GM12878 (cell line): ENCODE measurements around the gene EIF2B4. TPM values are rescaled to one million over a fixed set of nuclear protein-coding genes. Genes with fewer than 3 reads are reported as not detected.

Experiments
- ATAC-seq: fragments of 200-7000 bp; cut with Tn5 transposase; 3 replicates; pipeline ENCODE4 v1.9.1; 2020; ENCODE audit warnings: mild to moderate bottlenecking, moderate library complexity
- BruUV-seq: library from RNA; stranded (reverse); fragments of 400-500 nt; replicated peaks from 2 replicates; lab custom pipeline; 2021; lab: Mats Ljungman, UMichigan
- CTCF ChIA-PET: fragments of 300-600 bp; sonication (Branson Sonifier 250); formaldehyde crosslinking; extraction: SDS; loops from one replicate; lab custom pipeline; 2021; ENCODE audit warnings: inconsistent platforms; lab: Yijun Ruan, JAX
- POLR2A ChIA-PET: fragments of 350-600 bp; formaldehyde crosslinking; extraction: SDS; loops from one replicate; lab custom pipeline; 2021; ENCODE audit warnings: inconsistent platforms; lab: Charles Lee
- RAD21 ChIA-PET: fragments of 300-600 bp; sonication (Branson Sonifier 250); formaldehyde crosslinking; loops from one replicate; lab custom pipeline; 2023; ENCODE audit warnings: antibody characterized with exemption; ENCODE audit not compliant: unreplicated experiment; lab: Charles Lee
- SMC1A ChIA-PET: fragments of 300-600 bp; sonication (Branson Sonifier 250); formaldehyde crosslinking; loops from one replicate; lab custom pipeline; 2023; ENCODE audit not compliant: unreplicated experiment, uncharacterized antibody; lab: Charles Lee
- DNase-seq: peaks from one replicate; pipeline ENCODE4 v3.0.0-alpha.2; 2011; ENCODE audit warnings: low read depth, low spot score
- FAIRE-seq: peaks from 3 replicates; lab custom pipeline; 2011; peaks lifted over from hg19 to GRCh38; lab: Jason Lieb, UNC
- H2AFZ ChIP-seq: 2 replicates; pipeline ENCODE4 v1.6.0; 2011; ENCODE audit warnings: low read depth, low read length, control low read depth; ENCODE audit not compliant: control insufficient read depth
- H3K27ac ChIP-seq: 2 replicates; pipeline ENCODE4 v1.5.1; 2011; ENCODE audit warnings: control low read depth; ENCODE audit not compliant: control insufficient read depth, insufficient read depth
- H3K27me3 ChIP-seq, 2 experiments: replicated peaks in 1 of 2; 2 replicates each; pipeline versions ENCODE4 v1.6.0 to v1.6.1; 2011; ENCODE audit warnings: low read length in 1 of 2; ENCODE audit not compliant: control insufficient read depth in 2 of 2, insufficient read depth in 2 of 2
- H3K36me3 ChIP-seq, 2 experiments: 2 replicates each; pipeline ENCODE4 v1.5.1; 2011; ENCODE audit warnings: low read length in 1 of 2; ENCODE audit not compliant: control insufficient read depth in 2 of 2, insufficient read depth in 2 of 2
- H3K4me1 ChIP-seq: 2 replicates; pipeline ENCODE4 v1.6.1; 2011; ENCODE audit warnings: mild to moderate bottlenecking, low read length, moderate library complexity, mixed read lengths; ENCODE audit not compliant: control insufficient read depth, insufficient read depth
- H3K4me2 ChIP-seq: 2 replicates; pipeline ENCODE4 v1.6.0; 2011; ENCODE audit warnings: control low read depth; ENCODE audit not compliant: control insufficient read depth, insufficient read depth
- H3K4me3 ChIP-seq: fragments of 200-600 bp; sonication (generic); 2 replicates; pipeline ENCODE4 v1.5.1; 2016
- H3K79me2 ChIP-seq: 2 replicates; pipeline ENCODE4 v1.6.0; 2011; ENCODE audit warnings: low read length; ENCODE audit not compliant: control insufficient read depth, insufficient read depth
- H3K9ac ChIP-seq: 2 replicates; pipeline ENCODE4 v1.8.0; 2011; ENCODE audit warnings: low read length, control low read depth, mixed read lengths; ENCODE audit not compliant: control insufficient read depth, insufficient read depth
- H3K9me3 ChIP-seq: replicated peaks from 3 replicates; pipeline ENCODE4 v1.5.1; 2011; ENCODE audit warnings: mild to moderate bottlenecking, low read length; ENCODE audit not compliant: control insufficient read depth, insufficient read depth
- H4K20me1 ChIP-seq: 2 replicates; pipeline ENCODE4 v1.6.0; 2011; ENCODE audit not compliant: control insufficient read depth, insufficient read depth
- EP300 ChIP-seq, 2 experiments: fragments of 150-350 bp in 1 of 2; IDR thresholded peaks; 2 replicates each; pipeline ENCODE4 v1.6.1; 2011 to 2012; ENCODE audit warnings: low read depth in 2 of 2, low read length in 2 of 2, borderline replicate concordance in 1 of 2, improper control_type of control experiment in 1 of 2, inconsistent platforms in 1 of 2; ENCODE audit not compliant: control insufficient read depth in 1 of 2
- FOXM1 ChIP-seq: IDR thresholded peaks from 2 replicates; pipeline ENCODE4 v1.6.1; 2012; ENCODE audit warnings: low read depth, mild to moderate bottlenecking, inconsistent platforms, low read length, moderate library complexity
- KAT2A ChIP-seq: conservative IDR thresholded peaks from 2 replicates; pipeline ENCODE4 v1.6.1; 2011; ENCODE audit warnings: low read depth, low read length; ENCODE audit not compliant: control insufficient read depth
- POU2F2 ChIP-seq: IDR thresholded peaks from 3 replicates; pipeline ENCODE4 v1.6.1; 2011; ENCODE audit warnings: low read depth, mild to moderate bottlenecking, low read length, borderline replicate concordance
- RCOR1 ChIP-seq: conservative IDR thresholded peaks from 2 replicates; pipeline ENCODE4 v1.6.1; 2012; ENCODE audit warnings: low read depth, low read length, improper control_type of control experiment
- REST ChIP-seq: IDR thresholded peaks from 2 replicates; pipeline ENCODE4 v1.6.1; 2012; ENCODE audit warnings: mild to moderate bottlenecking, low read depth, low read length
- SIN3A ChIP-seq: IDR thresholded peaks from 2 replicates; pipeline ENCODE4 v1.6.1; 2012; ENCODE audit warnings: low read depth, low read length, improper control_type of control experiment
- SPI1 ChIP-seq: IDR thresholded peaks from 2 replicates; pipeline ENCODE4 v1.6.1; 2011; ENCODE audit warnings: low read depth, mild to moderate bottlenecking, low read length, moderate library complexity, borderline replicate concordance; ENCODE audit not compliant: insufficient read depth
- WRNIP1 ChIP-seq: IDR thresholded peaks from 2 replicates; pipeline ENCODE4 v1.6.1; 2011; ENCODE audit warnings: low read depth, low read length, improper control_type of control experiment, borderline replicate concordance
- ZNF217 ChIP-seq: fragments of 450-650 bp; IDR thresholded peaks from 2 replicates; pipeline ENCODE4 v1.6.1; 2017; ENCODE audit warnings: antibody characterized with exemption, mild to moderate bottlenecking
- ZNF592 ChIP-seq: fragments of 450-650 bp; IDR thresholded peaks from 2 replicates; pipeline ENCODE4 v1.6.1; 2017; ENCODE audit warnings: mild to moderate bottlenecking, moderate library complexity
- WGBS: methylation state at CpG from one replicate; pipeline ENCODE4 v1.1.6; 2016; ENCODE audit warnings: low lambda C conversion rate; ENCODE audit not compliant: insufficient replicate concordance, insufficient coverage; ENCODE audit errors: missing lambda C conversion rate; 5-methylcytosine and 5-hydroxymethylcytosine counted together
- in situ Hi-C: fragments of 300-500 bp; cut with MboI; formaldehyde crosslinking; loops from 9 replicates; pipeline ENCODE4 v1.14.3; 2018; ENCODE audit warnings: mixed read lengths
- intact Hi-C: fragments of 100-400 bp; cut with micrococcal nuclease; formaldehyde crosslinking; loops from one replicate; pipeline ENCODE4 v1.14.2; 2022; ENCODE audit not compliant: unreplicated experiment
- polyA plus RNA-seq, 11 experiments: library from polyadenylated mRNA; depleted of rRNA in 4 of 11; unstranded in 6 of 11; stranded (reverse) in 5 of 11; fragments of >200 nt; fragmentation: Nextera tagmentation in 4 of 11; fragmentation: Illumina TruSeq in 1 of 11; extraction: Ambion mirVana in 4 of 11; extraction: Trizol in 1 of 11; gene quantifications; 1 replicate in 1 of 11; 2 replicates in 10 of 11; pipeline versions ENCODE4 v1.2.1 to v1.2.3, GENCODE V29; 2011 to 2016; ENCODE audit warnings: inconsistent platforms in 2 of 11, missing spikeins in 2 of 11, low read depth in 1 of 11
- total RNA-seq, 4 experiments: library from RNA; depleted of rRNA in 3 of 4; stranded (reverse); fragments of >200 nt in 3 of 4; fragmentation: Illumina TruSeq in 1 of 4; extraction: Trizol in 1 of 4; gene quantifications; 2 replicates each; pipeline versions ENCODE4 v1.2.1 to v1.2.3, GENCODE V29; 2013 to 2021

Gene EIF2B4
- total and polyA plus RNA-seq, 10 of the 15 experiments (the other 5 are each of a cell fraction or from before 2014, with no cell fraction given): 13.4 to 53.9 (median 27.5) TPM

GRCh38 chr2:27322766-27323595 is 47.2 kb downstream of the EIF2B4 start, which contains the start of gene MPV17:
Gene MPV17, minus strand, starts transcription at chr2:27323097. Its CDS starts 580 bp downstream, at chr2:27322517.
- peak; percentile 97 for ATAC-seq
- peaks cover 27% of the 10 kb centered on the region for H3K79me2 ChIP-seq
- H3K27ac ChIP-seq: peak within 1 kb of the TSS; percentile 95
- ChIA-PET SMC1A (interaction anchor here (0.8 to 3.1 kb wide), 7 partner anchors 9 to 108 kb away, joined by 3 to 17 read pairs (median 4); partner anchors contain the start of genes EIF2B4 and GTF3C2), RAD21 (interaction anchor here (1.4 to 1.9 kb wide), 4 partner anchors 20 to 106 kb away, joined by 4 to 6 read pairs (median 5); partner anchors contain the start of gene NRBP1), CTCF (interaction anchor here (0.9 to 5.7 kb wide), 7 partner anchors 20 to 360 kb away, joined by 3 to 49 read pairs (median 6); no protein-coding TSS in a partner anchor), POLR2A (interaction anchor here (0.7 to 1.9 kb wide), 5 partner anchors 24 to 306 kb away, joined by 3 to 5 read pairs (median 4); partner anchors contain the start of genes CCDC121, GPN1, GTF3C2 and PREB)
- peaks cover 6% of the 10 kb centered on the region for H3K4me1 ChIP-seq
- H3K36me3 ChIP-seq: peaks cover 2 to 10% of the 10 kb centered on the region in 2 experiments
- peak; percentile 61 for DNase-seq
- in situ Hi-C loops (no loop called here), intact Hi-C loops (loop anchor here (2.0 kb wide), 1 partner anchor 48 kb away; the partner anchor contains the start of genes EIF2B4 and SNX17)
- peak within 1 kb of the TSS; percentile 98 for H3K9ac ChIP-seq
- no peaks in the 10 kb centered on the region for H3K27me3 ChIP-seq
- peak within 1 kb of the TSS; percentile 85 for H2AFZ ChIP-seq
- H3K4me3 ChIP-seq: peak within 1 kb of the TSS; percentile 99
- peak within 1 kb of the TSS; percentile 99 for H3K4me2 ChIP-seq
- peak; percentile 97 for FAIRE-seq
- BruUV-seq: TSS peak; percentile 99
- WGBS: 4% methylated on average over 39 of the region's 39 CpGs
- H4K20me1 ChIP-seq: no peaks in the 10 kb centered on the region
- no peaks in the 10 kb centered on the region for H3K9me3 ChIP-seq
- TF ChIP-seq EP300 (IDR thresholded peaks at IDR 0.05; ENCODE audit: borderline replicate concordance in 1 of 2, control insufficient read depth in 1 of 2, low read depth in 2 of 2, low read length in 2 of 2): 0 out of 4 replicates have a peak, but pooled peaks of 1 of the 2 experiments have one; percentile 12
- peak; percentile 68; the same call in 2 of the 3 replicates for TF ChIP-seq POU2F2
- no peak for TF ChIP-seq KAT2A
- TF ChIP-seq SPI1: peak; percentile 38; the same call in 1 of the 2 replicates
- TF ChIP-seq WRNIP1: no peak
- no peak for TF ChIP-seq ZNF592
- no peak; the same call in 1 of the 2 replicates for TF ChIP-seq FOXM1
- 0 out of 2 replicates have a peak, but pooled peaks have one; percentile 11 for TF ChIP-seq RCOR1
- no peak for TF ChIP-seq REST
- no peak for TF ChIP-seq ZNF217
- peak; percentile 77; the same call in 1 of the 2 replicates for TF ChIP-seq SIN3A
